ENCODE data around the gene SCYGR6. TPM values are rescaled to one million over a fixed set of nuclear protein-coding genes. Genes with fewer than 3 reads are reported as not detected.

Gene SCYGR6
- total and polyA plus RNA-seq, 4 donors = not detected

DNA sequence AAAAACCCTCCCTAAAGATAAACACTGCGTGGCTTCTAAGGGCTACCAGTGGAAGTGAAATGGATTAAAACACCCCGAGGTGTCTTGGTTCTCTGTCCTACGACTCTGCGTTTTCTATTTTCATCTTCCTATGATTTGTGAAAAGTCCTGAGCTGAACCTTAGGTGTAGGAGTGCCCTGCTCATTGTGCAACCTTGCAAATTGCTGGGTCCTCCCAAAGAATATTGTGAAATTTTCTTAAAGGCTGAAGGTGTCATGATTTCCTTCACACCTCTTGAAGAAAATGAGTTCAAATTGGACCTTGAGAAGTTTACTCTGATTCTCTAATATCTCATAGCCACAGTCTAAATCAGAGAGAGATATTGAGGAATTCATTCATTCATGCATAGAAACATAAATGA is 4.9 kb downstream of the SCYGR6 start:
- H3K4me3 ChIP-seq (ENCODE audit: low read depth in 1 of 3, low read length in 3 of 3) = no peak overlapping the region
- H3K27ac ChIP-seq (ENCODE audit: low read depth in 1 of 2, low read length in 2 of 2) = no peak overlapping the region
- H3K27me3 ChIP-seq (ENCODE audit: control insufficient read depth in 4 of 4, insufficient read depth in 4 of 4, low read length in 3 of 4) = no peaks in the 10 kb centered on the region
- WGBS = 95% methylated on average over 4 of the region's 4 CpGs
- no peaks in the 10 kb centered on the region for H3K9me3 ChIP-seq (ENCODE audit: control insufficient read depth in 4 of 4, low read length in 3 of 4)
- no peak overlapping the region for H3K9ac ChIP-seq (ENCODE audit: low read depth in 1 of 2, low read length in 2 of 2)
- DNase-seq (ENCODE audit: low spot score) = no peak
- TF ChIP-seq HNF4G (IDR thresholded peaks at IDR 0.05) = no peak
- TF ChIP-seq, protein P1, sequence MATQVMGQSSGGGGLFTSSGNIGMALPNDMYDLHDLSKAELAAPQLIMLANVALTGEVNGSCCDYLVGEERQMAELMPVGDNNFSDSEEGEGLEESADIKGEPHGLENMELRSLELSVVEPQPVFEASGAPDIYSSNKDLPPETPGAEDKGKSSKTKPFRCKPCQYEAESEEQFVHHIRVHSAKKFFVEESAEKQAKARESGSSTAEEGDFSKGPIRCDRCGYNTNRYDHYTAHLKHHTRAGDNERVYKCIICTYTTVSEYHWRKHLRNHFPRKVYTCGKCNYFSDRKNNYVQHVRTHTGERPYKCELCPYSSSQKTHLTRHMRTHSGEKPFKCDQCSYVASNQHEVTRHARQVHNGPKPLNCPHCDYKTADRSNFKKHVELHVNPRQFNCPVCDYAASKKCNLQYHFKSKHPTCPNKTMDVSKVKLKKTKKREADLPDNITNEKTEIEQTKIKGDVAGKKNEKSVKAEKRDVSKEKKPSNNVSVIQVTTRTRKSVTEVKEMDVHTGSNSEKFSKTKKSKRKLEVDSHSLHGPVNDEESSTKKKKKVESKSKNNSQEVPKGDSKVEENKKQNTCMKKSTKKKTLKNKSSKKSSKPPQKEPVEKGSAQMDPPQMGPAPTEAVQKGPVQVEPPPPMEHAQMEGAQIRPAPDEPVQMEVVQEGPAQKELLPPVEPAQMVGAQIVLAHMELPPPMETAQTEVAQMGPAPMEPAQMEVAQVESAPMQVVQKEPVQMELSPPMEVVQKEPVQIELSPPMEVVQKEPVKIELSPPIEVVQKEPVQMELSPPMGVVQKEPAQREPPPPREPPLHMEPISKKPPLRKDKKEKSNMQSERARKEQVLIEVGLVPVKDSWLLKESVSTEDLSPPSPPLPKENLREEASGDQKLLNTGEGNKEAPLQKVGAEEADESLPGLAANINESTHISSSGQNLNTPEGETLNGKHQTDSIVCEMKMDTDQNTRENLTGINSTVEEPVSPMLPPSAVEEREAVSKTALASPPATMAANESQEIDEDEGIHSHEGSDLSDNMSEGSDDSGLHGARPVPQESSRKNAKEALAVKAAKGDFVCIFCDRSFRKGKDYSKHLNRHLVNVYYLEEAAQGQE (IDR thresholded peaks at IDR 0.05) = no peak
- no peak for TF ChIP-seq HNF4A (conservative IDR thresholded peaks at IDR 0.05)
- no peak for TF ChIP-seq GABPA (IDR thresholded peaks at IDR 0.05 in 1 of 2, conservative IDR thresholded peaks at IDR 0.05 in 1 of 2)
- TF ChIP-seq EGR1 (IDR thresholded peaks at IDR 0.05; ENCODE audit: low read depth in 2 of 2) = no peak
- no peak for TF ChIP-seq RXRA (IDR thresholded peaks at IDR 0.05)
- TF ChIP-seq, protein P2, sequence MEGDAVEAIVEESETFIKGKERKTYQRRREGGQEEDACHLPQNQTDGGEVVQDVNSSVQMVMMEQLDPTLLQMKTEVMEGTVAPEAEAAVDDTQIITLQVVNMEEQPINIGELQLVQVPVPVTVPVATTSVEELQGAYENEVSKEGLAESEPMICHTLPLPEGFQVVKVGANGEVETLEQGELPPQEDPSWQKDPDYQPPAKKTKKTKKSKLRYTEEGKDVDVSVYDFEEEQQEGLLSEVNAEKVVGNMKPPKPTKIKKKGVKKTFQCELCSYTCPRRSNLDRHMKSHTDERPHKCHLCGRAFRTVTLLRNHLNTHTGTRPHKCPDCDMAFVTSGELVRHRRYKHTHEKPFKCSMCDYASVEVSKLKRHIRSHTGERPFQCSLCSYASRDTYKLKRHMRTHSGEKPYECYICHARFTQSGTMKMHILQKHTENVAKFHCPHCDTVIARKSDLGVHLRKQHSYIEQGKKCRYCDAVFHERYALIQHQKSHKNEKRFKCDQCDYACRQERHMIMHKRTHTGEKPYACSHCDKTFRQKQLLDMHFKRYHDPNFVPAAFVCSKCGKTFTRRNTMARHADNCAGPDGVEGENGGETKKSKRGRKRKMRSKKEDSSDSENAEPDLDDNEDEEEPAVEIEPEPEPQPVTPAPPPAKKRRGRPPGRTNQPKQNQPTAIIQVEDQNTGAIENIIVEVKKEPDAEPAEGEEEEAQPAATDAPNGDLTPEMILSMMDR (IDR thresholded peaks at IDR 0.05; ENCODE audit: low read depth, low read length, missing input control) = no peak
- TF ChIP-seq FOXA1 (IDR thresholded peaks at IDR 0.05) = no peak
- TF ChIP-seq, protein P3, sequence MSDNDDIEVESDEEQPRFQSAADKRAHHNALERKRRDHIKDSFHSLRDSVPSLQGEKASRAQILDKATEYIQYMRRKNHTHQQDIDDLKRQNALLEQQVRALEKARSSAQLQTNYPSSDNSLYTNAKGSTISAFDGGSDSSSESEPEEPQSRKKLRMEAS (IDR thresholded peaks at IDR 0.05) = no peak
- no peak for TF ChIP-seq FOXA2 (IDR thresholded peaks at IDR 0.05)
- TF ChIP-seq, protein P4, sequence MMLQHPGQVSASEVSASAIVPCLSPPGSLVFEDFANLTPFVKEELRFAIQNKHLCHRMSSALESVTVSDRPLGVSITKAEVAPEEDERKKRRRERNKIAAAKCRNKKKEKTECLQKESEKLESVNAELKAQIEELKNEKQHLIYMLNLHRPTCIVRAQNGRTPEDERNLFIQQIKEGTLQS (IDR thresholded peaks at IDR 0.05) = no peak
- no peak for TF ChIP-seq TAF1 (conservative IDR thresholded peaks at IDR 0.05)
- TF ChIP-seq JUND (IDR thresholded peaks at IDR 0.05) = no peak
- TF ChIP-seq, protein P5, sequence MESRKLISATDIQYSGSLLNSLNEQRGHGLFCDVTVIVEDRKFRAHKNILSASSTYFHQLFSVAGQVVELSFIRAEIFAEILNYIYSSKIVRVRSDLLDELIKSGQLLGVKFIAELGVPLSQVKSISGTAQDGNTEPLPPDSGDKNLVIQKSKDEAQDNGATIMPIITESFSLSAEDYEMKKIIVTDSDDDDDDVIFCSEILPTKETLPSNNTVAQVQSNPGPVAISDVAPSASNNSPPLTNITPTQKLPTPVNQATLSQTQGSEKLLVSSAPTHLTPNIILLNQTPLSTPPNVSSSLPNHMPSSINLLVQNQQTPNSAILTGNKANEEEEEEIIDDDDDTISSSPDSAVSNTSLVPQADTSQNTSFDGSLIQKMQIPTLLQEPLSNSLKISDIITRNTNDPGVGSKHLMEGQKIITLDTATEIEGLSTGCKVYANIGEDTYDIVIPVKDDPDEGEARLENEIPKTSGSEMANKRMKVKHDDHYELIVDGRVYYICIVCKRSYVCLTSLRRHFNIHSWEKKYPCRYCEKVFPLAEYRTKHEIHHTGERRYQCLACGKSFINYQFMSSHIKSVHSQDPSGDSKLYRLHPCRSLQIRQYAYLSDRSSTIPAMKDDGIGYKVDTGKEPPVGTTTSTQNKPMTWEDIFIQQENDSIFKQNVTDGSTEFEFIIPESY (IDR thresholded peaks at IDR 0.05) = no peak
- TF ChIP-seq RAD21 (IDR thresholded peaks at IDR 0.05) = no peak
- no peak for TF ChIP-seq SP1 (IDR thresholded peaks at IDR 0.05)
- H3K36me3 ChIP-seq (ENCODE audit: control insufficient read depth in 4 of 4, insufficient read depth in 3 of 4, low read depth in 1 of 4, low read length in 3 of 4) = no peaks in the 10 kb centered on the region
- peaks cover 6 to 21% (median 6%) of the 10 kb centered on the region in 4 donors for H3K4me1 ChIP-seq (ENCODE audit: control insufficient read depth in 4 of 4, insufficient read depth in 4 of 4, low read length in 3 of 4)
